Left lung (tissue), 10 donors: ENCODE data around the gene SLC9A7. TPM values are rescaled to one million over a fixed set of nuclear protein-coding genes. Genes with fewer than 3 reads are reported as not detected.

ENCODE experiments used
- ATAC-seq: fragments of 200-7000 bp; cut with Tn5 transposase; one replicate; pipeline ENCODE4 v1.9.1; 2020; ENCODE audit warnings: moderate library complexity
- DNase-seq, 4 donors: peaks; one replicate each; pipeline ENCODE4 v3.0.0-alpha.2; 2013 to 2020
- H3K27ac ChIP-seq, 2 donors: fragments of 200-600 bp; sonication (generic) in 1 of 2; one replicate each; pipeline versions ENCODE4 v1.5.0 to v1.8.0; 2020 to 2021
- H3K27me3 ChIP-seq, 2 donors: fragments of 200-600 bp; sonication (generic) in 1 of 2; one replicate each; pipeline versions ENCODE4 v1.5.0 to v1.8.0; 2020 to 2021
- H3K36me3 ChIP-seq, 2 donors: fragments of 200-600 bp; sonication (generic) in 1 of 2; one replicate each; pipeline versions ENCODE4 v1.5.0 to v1.8.0; 2020 to 2021
- H3K4me1 ChIP-seq, 2 donors: fragments of 200-600 bp; one replicate each; pipeline ENCODE4 v1.8.0; 2021
- H3K4me3 ChIP-seq, 2 donors: fragments of 200-600 bp; sonication (generic) in 1 of 2; one replicate each; pipeline versions ENCODE4 v1.5.0 to v1.8.0; 2020 to 2021; ENCODE audit warnings: mild to moderate bottlenecking in 1 of 2
- H3K9me3 ChIP-seq, 2 donors: fragments of 200-600 bp; sonication (generic) in 1 of 2; one replicate each; pipeline versions ENCODE4 v1.5.0 to v1.8.0; 2020 to 2021
- intact Hi-C, 2 donors: fragments of 100-400 bp; cut with DNase I; formaldehyde crosslinking; loops; one replicate each; pipeline versions ENCODE4 v1.11.2 to v1.14.2; 2022
- polyA plus RNA-seq, 6 donors: library from polyadenylated mRNA; unstranded; fragments of 120-200 nt; gene quantifications; one replicate each; pipeline ENCODE4 v1.2.1, GENCODE V29; 2013; ENCODE audit not compliant: insufficient read length in 6 of 6
- total RNA-seq, 2 donors: library from RNA; stranded (reverse); fragmentation: NEBNext Ultra II Directional; extraction: Animal tissue kit (Norgen Biotek cat#: 25700); gene quantifications; one replicate each; pipeline ENCODE4 v1.2.1, GENCODE V29; 2021
- TF ChIP-seq, protein P1 (sequence below), 2 donors: fragments of 200-600 bp; sonication (generic) in 1 of 2; IDR thresholded peaks; one replicate each; pipeline versions ENCODE4 v1.5.0 to v1.8.0; 2021; ENCODE audit warnings: antibody characterized with exemption in 2 of 2
- donor health status: DM: no; HTN: yes; CAD: no.
- donor health status: DM: no; HTN: no; CAD: no.

Gene SLC9A7
- total and polyA plus RNA-seq, 8 donors = 2.3 to 10.5 (median 3.2) TPM

DNA sequence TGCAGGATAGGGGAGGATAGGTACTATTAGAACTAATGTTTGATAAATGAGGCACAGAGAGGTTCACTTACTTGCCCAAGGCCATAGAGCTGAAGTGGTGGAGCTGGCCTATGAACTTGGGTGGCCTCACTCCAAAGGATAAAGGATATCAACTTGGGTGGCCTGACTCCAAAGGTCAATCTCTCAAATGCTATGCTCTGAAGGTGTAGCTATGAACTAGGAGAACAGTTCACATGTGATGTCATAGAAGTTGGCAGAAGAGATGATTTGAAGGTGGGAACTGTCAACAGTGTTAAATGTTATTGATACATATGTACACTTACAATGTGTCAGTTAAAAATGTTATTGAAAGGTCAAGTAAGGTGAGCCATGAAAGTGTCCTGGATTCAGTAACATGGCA lies 191.5 kb downstream of the SLC9A7 start:
- H3K4me1 ChIP-seq = peaks cover 0 to 3% of the 10 kb centered on the region in 2 donors
- H3K4me3 ChIP-seq = no peak overlapping the region
- H3K27ac ChIP-seq = no peak overlapping the region
- intact Hi-C loops = no loop called here
- TF ChIP-seq, protein P1, sequence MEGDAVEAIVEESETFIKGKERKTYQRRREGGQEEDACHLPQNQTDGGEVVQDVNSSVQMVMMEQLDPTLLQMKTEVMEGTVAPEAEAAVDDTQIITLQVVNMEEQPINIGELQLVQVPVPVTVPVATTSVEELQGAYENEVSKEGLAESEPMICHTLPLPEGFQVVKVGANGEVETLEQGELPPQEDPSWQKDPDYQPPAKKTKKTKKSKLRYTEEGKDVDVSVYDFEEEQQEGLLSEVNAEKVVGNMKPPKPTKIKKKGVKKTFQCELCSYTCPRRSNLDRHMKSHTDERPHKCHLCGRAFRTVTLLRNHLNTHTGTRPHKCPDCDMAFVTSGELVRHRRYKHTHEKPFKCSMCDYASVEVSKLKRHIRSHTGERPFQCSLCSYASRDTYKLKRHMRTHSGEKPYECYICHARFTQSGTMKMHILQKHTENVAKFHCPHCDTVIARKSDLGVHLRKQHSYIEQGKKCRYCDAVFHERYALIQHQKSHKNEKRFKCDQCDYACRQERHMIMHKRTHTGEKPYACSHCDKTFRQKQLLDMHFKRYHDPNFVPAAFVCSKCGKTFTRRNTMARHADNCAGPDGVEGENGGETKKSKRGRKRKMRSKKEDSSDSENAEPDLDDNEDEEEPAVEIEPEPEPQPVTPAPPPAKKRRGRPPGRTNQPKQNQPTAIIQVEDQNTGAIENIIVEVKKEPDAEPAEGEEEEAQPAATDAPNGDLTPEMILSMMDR (IDR thresholded peaks at IDR 0.05) = no peak
- no peaks in the 10 kb centered on the region for H3K9me3 ChIP-seq
- ATAC-seq (no peak), DNase-seq (no peak)
- no peaks in the 10 kb centered on the region for H3K36me3 ChIP-seq
- no peaks in the 10 kb centered on the region for H3K27me3 ChIP-seq

- TF ChIP-seq, protein P1 (IDR thresholded peaks at IDR 0.05) = no peak
- intact Hi-C loops = no loop called here
- no peak overlapping the region for H3K4me3 ChIP-seq
- ATAC-seq (peak; percentile 87), DNase-seq (peak in 1 of 4 donors; percentile 55)
- peaks cover 0 to 11% of the 10 kb centered on the region in 2 donors for H3K4me1 ChIP-seq
- no peaks in the 10 kb centered on the region for H3K36me3 ChIP-seq
- H3K27ac ChIP-seq = peak overlapping the region; percentile 19 to 23
- H3K27me3 ChIP-seq = no peaks in the 10 kb centered on the region
- no peaks in the 10 kb centered on the region for H3K9me3 ChIP-seq
Observed at GRCh38 chrX:46561824-46562657, 196.9 kb downstream of the SLC9A7 start.

GRCh38 chrX:46559062-46559461 lies 199.9 kb downstream of the SLC9A7 start:
- Histone ChIP-seq H3K4me3 (no peak overlapping the region), H3K27ac (no peak overlapping the region), H3K36me3 (no peaks in the 10 kb centered on the region), H3K9me3 (no peaks in the 10 kb centered on the region), H3K27me3 (no peaks in the 10 kb centered on the region), H3K4me1 (peaks cover 0 to 11% of the 10 kb centered on the region in 2 donors)
- intact Hi-C loops = no loop called here
- TF ChIP-seq, protein P1 (IDR thresholded peaks at IDR 0.05) = no peak
- ATAC-seq (no peak), DNase-seq (no peak)

GRCh38 chrX:46554942-46555341 lies 204.0 kb downstream of the SLC9A7 start:
- intact Hi-C loops = no loop called here
- H3K27me3 ChIP-seq = no peaks in the 10 kb centered on the region
- H3K4me3 ChIP-seq = no peak overlapping the region
- peak overlapping the region in 1 of 2 donors; percentile 35 for H3K27ac ChIP-seq
- TF ChIP-seq, protein P1 (IDR thresholded peaks at IDR 0.05) = no peak
- DNase-seq = peak in 1 of 4 donors; percentile 20
- peak; percentile 71 for ATAC-seq
- no peaks in the 10 kb centered on the region for H3K4me1 ChIP-seq
- no peaks in the 10 kb centered on the region for H3K9me3 ChIP-seq
- H3K36me3 ChIP-seq = no peaks in the 10 kb centered on the region

DNA sequence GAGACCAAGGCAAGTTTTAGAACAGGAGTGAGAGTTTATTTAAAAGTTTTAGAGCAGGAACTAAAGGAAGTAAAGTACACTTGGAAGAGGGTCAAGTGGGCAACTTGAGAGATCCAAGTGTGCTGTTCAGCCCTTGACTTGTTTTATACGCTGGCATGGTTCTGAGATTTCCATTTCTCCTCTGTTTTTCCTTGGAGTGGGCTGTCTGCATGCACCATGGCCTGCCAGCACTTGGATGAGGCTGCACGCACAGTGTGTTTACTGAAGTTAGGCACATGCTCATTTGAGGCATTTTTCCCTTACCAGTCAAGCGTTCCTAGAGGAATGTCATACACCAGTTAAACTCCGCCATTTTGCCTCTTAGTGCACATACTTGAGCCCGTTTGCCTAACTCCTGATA lies 205.0 kb downstream of the SLC9A7 start:
- Histone ChIP-seq H3K4me1 (no peaks in the 10 kb centered on the region), H3K9me3 (no peaks in the 10 kb centered on the region), H3K4me3 (no peak overlapping the region), H3K27ac (peak overlapping the region in 1 of 2 donors; percentile 35), H3K36me3 (no peaks in the 10 kb centered on the region), H3K27me3 (no peaks in the 10 kb centered on the region)
- intact Hi-C loops = no loop called here
- ATAC-seq (peak; percentile 87), DNase-seq (peak in 1 of 4 donors; percentile 50)
- TF ChIP-seq, protein P1 (IDR thresholded peaks at IDR 0.05) = no peak
